H9 (cell line): ENCODE data around the gene LSM7. TPM values are rescaled to one million over a fixed set of nuclear protein-coding genes. Genes with fewer than 3 reads are reported as not detected.

ENCODE experiments used
- DNase-seq: peaks from one replicate; pipeline ENCODE4 v3.0.0-alpha.2; 2017
- H2AFZ ChIP-seq: one replicate; pipeline ENCODE4 v1.6.1; 2013; ENCODE audit warnings: mild to moderate bottlenecking, low read length, control low read depth, moderate library complexity
- H2AK5ac ChIP-seq: 2 replicates; pipeline ENCODE4 v1.6.1; 2013; ENCODE audit warnings: low read length, control low read depth, mixed read lengths; ENCODE audit not compliant: insufficient read length
- H2BK120ac ChIP-seq: one replicate; pipeline ENCODE4 v1.6.1; 2013; ENCODE audit warnings: low read depth, mild to moderate bottlenecking, low read length, control low read depth, inconsistent platforms; ENCODE audit not compliant: poor library complexity, severe bottlenecking
- H2BK12ac ChIP-seq: 2 replicates; pipeline ENCODE4 v1.6.1; 2013; ENCODE audit warnings: low read length, control low read depth, mixed read lengths, low read depth; ENCODE audit not compliant: insufficient read length
- H2BK15ac ChIP-seq: 2 replicates; pipeline ENCODE4 v1.6.1; 2013; ENCODE audit warnings: low read depth, low read length, control low read depth
- H2BK20ac ChIP-seq: one replicate; pipeline ENCODE4 v1.6.1; 2013; ENCODE audit warnings: low read depth, mild to moderate bottlenecking, low read length, control low read depth, inconsistent platforms; ENCODE audit not compliant: poor library complexity, severe bottlenecking
- H2BK5ac ChIP-seq: 2 replicates; pipeline ENCODE4 v1.6.1; 2013; ENCODE audit warnings: low read length, control low read depth, mixed read lengths; ENCODE audit not compliant: insufficient read length
- H3K14ac ChIP-seq: 2 replicates; pipeline ENCODE4 v1.6.1; 2013; ENCODE audit warnings: low read length, control low read depth; ENCODE audit not compliant: insufficient read depth
- H3K18ac ChIP-seq: 2 replicates; pipeline ENCODE4 v1.6.1; 2013; ENCODE audit warnings: low read depth, mild to moderate bottlenecking, mixed read lengths, low read length, control low read depth; ENCODE audit not compliant: insufficient read length
- H3K23ac ChIP-seq: 2 replicates; pipeline ENCODE4 v1.6.1; 2013; ENCODE audit warnings: low read length, control low read depth, mixed read lengths, low read depth; ENCODE audit not compliant: insufficient read length
- H3K23me2 ChIP-seq: 2 replicates; pipeline ENCODE4 v1.6.1; 2013; ENCODE audit warnings: low read depth, mild to moderate bottlenecking, mixed read lengths, low read length, control low read depth; ENCODE audit not compliant: insufficient read length, poor library complexity, severe bottlenecking
- H3K27ac ChIP-seq: 2 replicates; pipeline ENCODE4 v1.5.1; 2013; ENCODE audit warnings: low read length, control low read depth, mixed read lengths, low read depth; ENCODE audit not compliant: insufficient read length
- H3K27me3 ChIP-seq: 2 replicates; pipeline ENCODE4 v1.6.1; 2013; ENCODE audit warnings: low read length, control low read depth, inconsistent platforms; ENCODE audit not compliant: insufficient read depth
- H3K4ac ChIP-seq: 2 replicates; pipeline ENCODE4 v1.6.1; 2013; ENCODE audit warnings: low read depth, mild to moderate bottlenecking, control low read depth, inconsistent platforms, low read length, moderate library complexity
- H3K4me1 ChIP-seq: 2 replicates; pipeline ENCODE4 v1.6.1; 2013; ENCODE audit warnings: low read length, control low read depth, inconsistent platforms; ENCODE audit not compliant: insufficient read depth
- H3K4me2 ChIP-seq: 2 replicates; pipeline ENCODE4 v1.6.1; 2013; ENCODE audit warnings: low read length, control low read depth, mixed read lengths; ENCODE audit not compliant: insufficient read length, insufficient read depth
- H3K56ac ChIP-seq: 2 replicates; pipeline ENCODE4 v1.6.1; 2013; ENCODE audit warnings: low read depth, mild to moderate bottlenecking, mixed read lengths, low read length, control low read depth; ENCODE audit not compliant: insufficient read length
- H3K79me1 ChIP-seq: 2 replicates; pipeline ENCODE4 v1.6.1; 2013; ENCODE audit warnings: low read depth, mild to moderate bottlenecking, moderate library complexity, low read length, control low read depth, inconsistent platforms; ENCODE audit not compliant: insufficient read depth, poor library complexity, severe bottlenecking
- H3K79me2 ChIP-seq: 2 replicates; pipeline ENCODE4 v1.6.1; 2013; ENCODE audit warnings: low read length, control low read depth, inconsistent platforms; ENCODE audit not compliant: insufficient read depth
- H3K9ac ChIP-seq: 2 replicates; pipeline ENCODE4 v1.6.1; 2013; ENCODE audit warnings: low read length, control low read depth, mixed read lengths; ENCODE audit not compliant: insufficient read length; ENCODE audit errors: extremely low read depth
- H3K9me3 ChIP-seq: one replicate; pipeline ENCODE4 v1.6.1; 2013; ENCODE audit warnings: low read depth, low read length, inconsistent platforms; ENCODE audit not compliant: control insufficient read depth
- H3T11ph ChIP-seq: one replicate; pipeline ENCODE4 v1.6.1; 2013; ENCODE audit warnings: mild to moderate bottlenecking, low read length, control low read depth, inconsistent platforms
- H4K20me1 ChIP-seq: one replicate; pipeline ENCODE4 v1.6.1; 2013; ENCODE audit not compliant: control insufficient read depth, insufficient read length, insufficient read depth
- H4K5ac ChIP-seq: 2 replicates; pipeline ENCODE4 v1.6.1; 2013; ENCODE audit warnings: low read depth, mild to moderate bottlenecking, mixed read lengths, low read length, control low read depth; ENCODE audit not compliant: insufficient read length
- H4K8ac ChIP-seq: replicated peaks from 2 replicates; pipeline ENCODE4 v1.6.1; 2013; ENCODE audit warnings: low read length, control low read depth, mixed read lengths, low read depth; ENCODE audit not compliant: insufficient read length
- H4K91ac ChIP-seq: 2 replicates; pipeline ENCODE4 v1.6.1; 2013; ENCODE audit warnings: low read depth, mild to moderate bottlenecking, moderate library complexity, mixed read lengths, low read length, control low read depth; ENCODE audit not compliant: insufficient read length
- H3K27ac Mint-ChIP-seq, 3 experiments: 2 replicates in 2 of 3; 3 replicates in 1 of 3; pipeline ENCODE4 v1.8.0; 2020 to 2021; ENCODE audit warnings: mixed read lengths in 3 of 3, mild to moderate bottlenecking in 1 of 3, moderate library complexity in 1 of 3
- H3K27me3 Mint-ChIP-seq: 2 replicates; pipeline ENCODE4 v1.8.0; 2021; ENCODE audit warnings: low read depth, mild to moderate bottlenecking, moderate library complexity, mixed read lengths
- H3K36me3 Mint-ChIP-seq, 3 experiments: 2 replicates in 2 of 3; 3 replicates in 1 of 3; pipeline ENCODE4 v1.8.0; 2020 to 2021; ENCODE audit warnings: low read depth in 3 of 3, mixed read lengths in 3 of 3; ENCODE audit not compliant: insufficient read depth in 1 of 3
- H3K4me1 Mint-ChIP-seq, 2 experiments: 2 replicates each; pipeline ENCODE4 v1.8.0; 2020; ENCODE audit warnings: mixed read lengths in 2 of 2
- H3K4me3 Mint-ChIP-seq, 2 experiments: 2 replicates in 1 of 2; 3 replicates in 1 of 2; pipeline ENCODE4 v1.8.0; 2020 to 2021; ENCODE audit warnings: mild to moderate bottlenecking in 2 of 2, mixed read lengths in 2 of 2, moderate library complexity in 1 of 2
- H3K9me3 Mint-ChIP-seq, 2 experiments: 2 replicates in 1 of 2; 3 replicates in 1 of 2; pipeline ENCODE4 v1.8.0; 2020; ENCODE audit warnings: mild to moderate bottlenecking in 2 of 2, mixed read lengths in 2 of 2, moderate library complexity in 1 of 2
- WGBS: extraction: QIAGEN DNeasy Blood & Tissue Kit; methylation state at CpG from one replicate; pipeline ENCODE4 v1.1.7; 2013; ENCODE audit warnings: missing lambda C conversion rate, low lambda C conversion rate, mixed read lengths; ENCODE audit not compliant: insufficient read length; ENCODE audit errors: extremely low coverage; 5-methylcytosine and 5-hydroxymethylcytosine counted together
- total RNA-seq: library from RNA; stranded (reverse); gene quantifications from 2 replicates; pipeline ENCODE4 v1.2.1, GENCODE V29; 2021
- TF ChIP-seq, protein P1 (sequence below): fragments of 200-600 bp; sonication (generic); conservative IDR thresholded peaks from 3 replicates; pipeline ENCODE4 v1.8.0; 2021; ENCODE audit warnings: antibody characterized with exemption, mild to moderate bottlenecking

The LSM7 gene
- total RNA-seq, 1 experiment from 2014 or later: 187 TPM

DNA sequence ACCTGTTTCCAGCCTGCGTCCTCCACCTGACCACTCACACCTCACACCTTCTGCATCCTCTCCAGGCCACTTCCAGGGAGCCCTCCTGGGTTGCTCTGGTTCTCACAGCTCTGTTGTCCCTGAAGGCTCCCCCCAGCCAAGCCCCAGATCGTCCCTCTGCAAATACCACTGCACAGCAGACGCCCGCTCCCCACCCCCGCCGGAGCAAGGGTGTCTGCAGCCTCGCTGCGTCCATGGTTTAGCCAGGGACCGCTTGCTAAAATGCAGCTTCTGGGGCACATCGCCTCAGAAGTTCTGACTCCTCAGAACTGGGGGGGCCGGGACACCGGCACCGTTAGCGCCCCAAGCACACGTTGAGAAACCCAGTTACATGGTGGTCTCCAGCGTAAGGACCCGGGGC, 21.4 kb downstream of the LSM7 start:
- WGBS: no CpG with 5 or more reads among the region's 17 CpGs
- H3K4me1 ChIP-seq: no peaks in the 10 kb centered on the region
- H2BK5ac ChIP-seq: no peak overlapping the region
- H3K27ac ChIP-seq: no peak overlapping the region
- H2AK5ac ChIP-seq: no peak overlapping the region
- no peak overlapping the region for H3K23ac ChIP-seq
- H3K4ac ChIP-seq: no peak overlapping the region
- no peak overlapping the region for H2BK120ac ChIP-seq
- no peak overlapping the region for H2BK15ac ChIP-seq
- H3K27ac Mint-ChIP-seq: no peak overlapping the region
- no peak overlapping the region for H3T11ph ChIP-seq
- H3K4me2 ChIP-seq: no peak overlapping the region
- no peaks in the 10 kb centered on the region for H3K79me2 ChIP-seq
- no peak overlapping the region for H3K14ac ChIP-seq
- no peaks in the 10 kb centered on the region for H3K23me2 ChIP-seq
- H3K9me3 Mint-ChIP-seq: peaks cover 0 to 4% of the 10 kb centered on the region in 2 experiments; a peak in 1 of 5 replicates
- H3K9me3 ChIP-seq: no peaks in the 10 kb centered on the region
- no peaks in the 10 kb centered on the region for H3K79me1 ChIP-seq
- TF ChIP-seq, protein P1, sequence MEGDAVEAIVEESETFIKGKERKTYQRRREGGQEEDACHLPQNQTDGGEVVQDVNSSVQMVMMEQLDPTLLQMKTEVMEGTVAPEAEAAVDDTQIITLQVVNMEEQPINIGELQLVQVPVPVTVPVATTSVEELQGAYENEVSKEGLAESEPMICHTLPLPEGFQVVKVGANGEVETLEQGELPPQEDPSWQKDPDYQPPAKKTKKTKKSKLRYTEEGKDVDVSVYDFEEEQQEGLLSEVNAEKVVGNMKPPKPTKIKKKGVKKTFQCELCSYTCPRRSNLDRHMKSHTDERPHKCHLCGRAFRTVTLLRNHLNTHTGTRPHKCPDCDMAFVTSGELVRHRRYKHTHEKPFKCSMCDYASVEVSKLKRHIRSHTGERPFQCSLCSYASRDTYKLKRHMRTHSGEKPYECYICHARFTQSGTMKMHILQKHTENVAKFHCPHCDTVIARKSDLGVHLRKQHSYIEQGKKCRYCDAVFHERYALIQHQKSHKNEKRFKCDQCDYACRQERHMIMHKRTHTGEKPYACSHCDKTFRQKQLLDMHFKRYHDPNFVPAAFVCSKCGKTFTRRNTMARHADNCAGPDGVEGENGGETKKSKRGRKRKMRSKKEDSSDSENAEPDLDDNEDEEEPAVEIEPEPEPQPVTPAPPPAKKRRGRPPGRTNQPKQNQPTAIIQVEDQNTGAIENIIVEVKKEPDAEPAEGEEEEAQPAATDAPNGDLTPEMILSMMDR: no peak
- no peak overlapping the region for H3K9ac ChIP-seq
- H4K8ac ChIP-seq: no peak overlapping the region
- H3K18ac ChIP-seq: no peak overlapping the region
- H3K36me3 Mint-ChIP-seq: peaks cover 0 to 4% (median 2%) of the 10 kb centered on the region in 3 experiments; a peak in 4 of 7 replicates
- no peak overlapping the region for H3K56ac ChIP-seq
- H3K27me3 Mint-ChIP-seq: peaks cover 80% of the 10 kb centered on the region
- H2AFZ ChIP-seq: no peak overlapping the region
- no peak overlapping the region for H2BK12ac ChIP-seq
- H2BK20ac ChIP-seq: no peak overlapping the region
- H4K20me1 ChIP-seq: no peaks in the 10 kb centered on the region
- H3K27me3 ChIP-seq: no peaks in the 10 kb centered on the region; the same call in 1 of the 2 replicates
- H3K4me3 Mint-ChIP-seq: peak overlapping the region in 1 of 2 experiments; percentile 36; a peak in 1 of 5 replicates
- no peak for DNase-seq
- peaks cover 5 to 24% of the 10 kb centered on the region in 2 experiments for H3K4me1 Mint-ChIP-seq
- H4K5ac ChIP-seq: no peak overlapping the region
- H4K91ac ChIP-seq: no peak overlapping the region
